ENCODE results near the gene UGT2A1.

- peak; percentile 86 for TF ChIP-seq CTCF (conservative IDR thresholded peaks at IDR 0.05; ENCODE audit: low read length)
- TF ChIP-seq EZH2phosphoT487 (IDR thresholded peaks at IDR 0.05; ENCODE audit: borderline replicate concordance, low read depth, low read length): no peak
Observed at GRCh38 chr4:69689599-69689998, 36.6 kb upstream of the UGT2A1 start.

All from OCI-LY7 (cell line).